NCI-H1105 (cell line): ENCODE data around the gene GRK3.
"Not testable (repeated sequence)": the region's sequence is repeated elsewhere in the genome, so short reads cannot be mapped to it uniquely, and the experiment has no call there.

Experiments
- DNase-seq: peaks from one replicate; lab custom pipeline; 2025; lab: John Stamatoyannopoulos, UW

The GRK3 gene

DNA sequence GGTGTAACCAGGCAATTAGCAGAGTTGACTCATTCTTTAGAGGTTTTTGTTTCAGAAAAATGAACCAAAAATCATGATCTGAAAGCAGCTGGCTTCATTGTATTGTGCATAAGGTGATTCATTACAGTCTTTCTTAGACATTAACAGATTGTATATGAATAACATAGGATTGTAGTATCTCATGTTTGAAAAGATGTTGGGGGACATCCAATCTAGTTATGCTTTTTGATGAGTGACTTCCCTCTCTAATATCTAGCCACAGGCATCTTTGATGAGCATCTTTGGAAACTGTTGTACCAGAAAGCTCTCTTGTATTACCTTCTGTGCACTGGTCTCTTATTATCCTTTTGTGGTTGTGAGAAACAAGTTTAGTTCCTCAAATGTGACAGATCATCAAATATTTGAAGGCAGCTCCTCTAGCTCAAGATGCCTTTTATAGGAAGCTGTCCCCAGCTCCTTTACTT, 8.3 kb downstream of the GRK3 start:
- DNase-seq: no peak

DNA sequence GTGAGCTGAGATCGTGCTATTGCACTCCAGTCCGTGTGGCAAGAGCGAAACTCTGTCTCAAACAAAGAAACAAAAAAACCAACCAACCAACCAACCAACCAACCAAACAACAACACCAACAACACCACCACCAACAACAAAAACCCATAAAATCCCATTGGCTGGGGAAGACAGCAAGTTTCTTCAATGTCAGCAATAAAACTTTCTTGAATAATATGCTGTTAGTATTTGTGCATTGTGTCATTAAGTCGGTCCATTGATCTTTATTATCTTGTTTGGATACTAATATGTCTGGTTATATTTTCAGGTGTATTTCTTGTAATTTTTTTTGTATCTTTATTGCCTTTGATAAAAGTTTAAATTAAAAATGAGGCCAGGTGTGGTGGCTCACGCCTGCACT, 9.4 kb downstream of the GRK3 start:
- no peak for DNase-seq

DNA sequence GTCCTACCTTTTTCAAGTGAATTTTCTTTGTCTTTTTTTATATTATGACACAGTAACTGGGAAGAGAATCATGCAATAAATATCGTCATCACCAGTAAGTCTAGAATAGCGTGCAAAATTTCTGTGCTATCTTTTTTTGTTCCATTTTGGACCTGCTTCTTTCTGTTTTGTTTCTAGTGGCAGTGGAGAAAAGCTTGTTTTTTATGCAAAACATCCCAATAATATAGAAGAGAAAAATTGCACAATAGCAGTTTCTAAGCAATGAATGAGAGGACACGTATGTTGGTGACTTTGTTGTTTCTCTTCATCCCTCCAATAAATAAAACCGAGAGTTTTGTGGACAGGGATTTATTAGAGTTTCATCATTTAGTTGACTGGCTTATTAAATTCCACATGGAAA, 10.3 kb downstream of the GRK3 start:
- DNase-seq: no peak

DNA sequence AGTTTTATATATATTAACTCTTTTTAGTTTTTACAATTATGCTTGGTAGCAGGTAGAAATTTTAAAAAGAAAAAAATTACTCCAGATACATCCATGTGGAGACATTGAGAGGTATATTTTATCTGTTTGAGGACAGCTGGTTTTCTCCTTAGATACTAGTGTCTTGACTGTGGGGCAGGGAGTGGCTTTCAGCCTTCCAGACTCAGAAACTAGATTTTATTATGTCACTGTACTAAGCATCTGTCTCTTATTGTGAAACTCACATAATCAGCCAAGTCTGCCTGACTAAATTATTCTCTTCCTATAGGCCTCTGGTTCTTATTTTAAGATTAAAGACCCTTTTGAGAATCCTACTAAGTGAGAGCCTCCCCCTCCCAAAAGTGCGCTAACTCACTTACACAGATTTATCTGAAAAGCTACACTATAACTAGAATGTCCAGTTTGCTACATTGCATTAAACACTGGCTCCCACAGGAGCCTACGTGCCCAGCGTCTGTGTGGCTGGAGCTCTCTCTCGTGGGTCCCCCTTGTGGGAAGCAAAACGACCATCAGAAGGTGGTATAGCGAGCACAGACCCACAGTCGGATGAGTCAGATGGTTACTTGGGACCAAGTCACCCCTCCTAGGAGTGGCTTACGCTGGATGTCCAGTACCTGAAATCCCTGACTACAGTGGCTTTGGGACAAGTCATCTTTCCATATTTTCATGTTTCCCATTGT, 11.4 kb downstream of the GRK3 start:
- not testable (repeated sequence) for DNase-seq

DNA sequence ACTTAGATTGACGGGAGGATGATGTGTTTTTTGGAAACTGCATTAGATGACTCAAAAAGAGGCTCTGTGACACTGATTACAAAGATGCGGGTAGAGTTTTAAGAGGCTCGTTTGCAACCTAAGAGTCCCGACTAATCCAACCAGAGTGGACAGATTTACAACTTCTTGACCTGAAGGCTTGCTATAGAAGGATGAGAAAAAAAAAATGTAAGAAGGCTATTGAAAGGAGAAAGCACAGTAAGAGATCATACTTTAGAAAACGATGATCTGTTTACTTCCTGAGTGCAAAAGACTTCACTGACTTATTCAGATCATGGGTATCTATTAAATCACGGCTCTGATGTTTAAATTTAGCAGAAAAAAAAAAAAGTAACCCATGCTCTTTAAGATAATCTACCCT, 17.0 kb downstream of the GRK3 start:
- DNase-seq: not testable (repeated sequence)

DNA sequence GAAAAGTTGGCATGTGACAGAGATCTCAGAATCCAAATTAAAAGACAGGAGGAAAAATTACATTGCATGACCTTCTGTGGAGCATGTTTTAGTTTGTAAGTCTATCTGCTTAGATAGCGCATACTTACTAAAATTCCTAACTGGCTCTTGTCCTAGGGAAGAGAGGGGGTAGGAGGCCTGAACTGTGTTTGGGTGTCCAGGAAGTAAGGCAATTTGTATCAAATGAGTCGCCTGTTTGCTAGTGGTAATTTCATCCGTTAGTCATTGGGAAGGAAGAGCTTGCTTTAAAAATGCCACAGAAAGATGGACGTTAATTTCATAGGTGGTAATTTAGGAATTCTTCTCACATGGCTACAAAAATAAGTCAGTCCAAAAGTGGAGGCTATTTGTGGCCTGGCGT, 18.5 kb downstream of the GRK3 start:
- DNase-seq: no peak

DNA sequence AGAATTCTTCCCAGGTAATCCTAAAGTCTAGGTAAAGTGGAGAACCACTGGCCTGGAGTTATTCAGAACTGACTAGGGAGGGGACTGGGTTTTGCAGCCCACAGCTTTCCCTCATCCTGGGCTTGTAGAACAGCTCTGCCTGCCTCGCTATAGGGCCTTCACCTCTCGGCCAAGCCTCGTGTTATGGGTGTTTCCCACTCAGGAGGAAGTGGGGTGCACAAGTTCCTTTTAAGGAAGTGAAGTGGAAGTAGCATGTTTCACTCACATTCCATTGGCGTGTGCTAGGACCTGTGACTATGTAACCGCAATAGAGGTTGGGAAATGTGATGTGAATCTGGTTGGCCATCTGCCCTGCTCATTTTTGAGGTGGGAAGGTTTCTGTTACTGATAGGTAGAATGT, 20.5 kb downstream of the GRK3 start:
- DNase-seq: not testable (repeated sequence)

DNA sequence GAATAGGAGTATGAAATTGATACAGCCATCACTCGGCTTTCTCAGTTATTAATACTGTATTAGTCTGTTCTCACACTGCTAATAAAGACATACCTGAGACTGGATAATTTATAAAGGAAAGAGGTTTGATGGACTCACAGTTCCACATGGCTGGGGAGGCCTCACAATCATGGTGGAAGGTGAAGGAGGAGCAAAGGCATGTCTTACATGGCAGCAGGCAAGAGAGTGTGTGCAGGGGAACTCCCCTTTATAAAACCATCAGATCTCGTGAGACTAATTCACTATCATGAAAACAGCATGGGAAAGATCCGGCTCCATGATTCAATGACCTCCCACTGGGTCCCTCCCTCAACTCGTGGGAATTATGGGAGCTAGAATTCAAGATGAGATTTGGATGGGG, 25.2 kb downstream of the GRK3 start:
- DNase-seq: not testable (repeated sequence)

DNA sequence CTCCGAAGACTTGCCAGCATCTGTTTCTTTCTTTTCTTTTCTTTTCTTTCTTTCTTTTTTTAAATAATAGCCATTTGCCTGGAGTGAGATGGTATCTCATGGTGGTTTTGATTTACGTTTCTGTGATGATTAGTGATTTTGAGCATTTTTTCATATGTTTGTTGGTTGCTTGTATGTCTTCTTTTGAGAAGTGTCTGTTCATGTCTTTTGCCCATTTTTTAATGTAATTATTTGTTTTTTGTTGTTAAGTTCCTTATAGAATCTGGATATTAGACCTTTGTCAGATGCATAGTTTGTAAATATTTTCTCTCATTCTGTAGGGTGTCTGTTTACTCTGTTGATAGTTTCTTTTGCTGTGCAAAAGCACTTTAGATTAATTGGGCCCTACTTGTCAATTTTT, 28.8 kb downstream of the GRK3 start:
- DNase-seq: not testable (repeated sequence)

DNA sequence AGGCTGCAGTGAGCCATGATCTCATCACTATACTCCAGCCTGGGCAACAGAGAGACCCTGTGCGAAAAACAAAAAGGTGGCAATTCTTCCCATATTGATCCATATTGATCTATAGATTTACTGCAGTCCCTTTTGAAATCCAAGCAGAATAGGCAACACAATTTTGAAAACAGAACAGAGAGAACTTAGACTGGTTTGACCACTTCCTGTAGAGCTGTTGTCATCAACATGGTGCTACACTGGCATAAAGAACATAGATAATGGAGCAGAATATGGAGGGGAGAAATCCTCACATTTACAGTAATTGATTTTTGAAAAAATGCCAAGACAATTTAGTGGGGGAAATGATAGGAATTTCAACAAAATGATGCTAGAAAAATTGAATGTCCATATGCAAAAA, 34.1 kb downstream of the GRK3 start:
- DNase-seq: no peak

DNA sequence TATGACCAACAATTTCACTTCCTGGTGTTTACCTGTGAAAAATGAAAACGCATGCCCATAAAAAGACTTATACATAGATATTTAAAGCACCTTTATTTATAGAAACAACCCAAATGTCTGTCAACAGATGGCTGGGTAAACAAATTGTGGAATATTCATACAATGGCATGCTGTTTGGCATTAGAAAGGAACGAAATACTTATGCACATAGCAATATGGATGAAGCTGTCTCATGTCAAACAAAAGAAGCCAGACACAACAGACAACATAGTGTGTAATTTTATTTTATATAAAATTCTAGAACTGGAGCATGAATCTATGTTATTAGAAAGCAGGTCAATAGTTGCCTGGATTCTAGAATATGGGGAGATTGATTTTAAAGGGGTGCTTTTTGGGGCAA, 38.0 kb downstream of the GRK3 start:
- DNase-seq: no peak

DNA sequence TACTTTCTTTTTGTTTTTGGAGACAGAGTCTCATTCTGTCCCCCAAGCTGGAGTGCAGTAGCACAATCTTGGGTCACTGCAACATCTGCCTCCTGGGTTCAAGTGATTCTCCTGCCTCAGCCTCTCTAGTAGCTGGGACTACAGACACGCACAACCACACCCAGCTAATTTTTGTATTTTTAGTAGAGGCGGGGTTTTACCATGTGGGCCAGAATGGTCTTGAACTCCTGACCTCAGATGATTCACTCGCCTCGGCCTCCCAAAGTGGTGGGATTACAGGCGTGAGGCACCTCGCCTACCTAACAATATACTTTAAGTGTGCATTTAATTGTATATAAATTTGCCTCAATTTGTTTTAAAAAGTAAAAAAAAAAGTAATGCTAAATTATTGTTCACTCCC, 38.4 kb downstream of the GRK3 start:
- no peak for DNase-seq

DNA sequence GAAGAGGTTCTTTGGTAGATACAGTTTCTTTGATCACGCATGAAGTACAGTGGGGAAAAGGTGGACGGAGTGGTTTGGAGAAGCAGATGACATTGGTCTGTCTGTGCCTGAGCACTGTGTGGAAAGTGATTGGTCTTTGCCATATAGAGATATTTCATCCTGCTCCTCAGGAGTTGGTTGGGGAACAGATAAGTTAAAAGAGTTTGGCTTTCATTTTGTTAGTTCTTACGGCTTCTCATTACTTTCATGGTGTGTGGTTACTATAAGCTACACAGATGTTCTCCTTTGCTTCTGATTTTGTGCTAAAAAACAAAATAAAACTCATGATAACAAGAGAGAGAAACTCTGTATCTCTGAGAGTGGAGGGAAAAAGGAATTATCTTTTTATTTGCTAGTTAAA, 40.7 kb downstream of the GRK3 start:
- not testable (repeated sequence) for DNase-seq

DNA sequence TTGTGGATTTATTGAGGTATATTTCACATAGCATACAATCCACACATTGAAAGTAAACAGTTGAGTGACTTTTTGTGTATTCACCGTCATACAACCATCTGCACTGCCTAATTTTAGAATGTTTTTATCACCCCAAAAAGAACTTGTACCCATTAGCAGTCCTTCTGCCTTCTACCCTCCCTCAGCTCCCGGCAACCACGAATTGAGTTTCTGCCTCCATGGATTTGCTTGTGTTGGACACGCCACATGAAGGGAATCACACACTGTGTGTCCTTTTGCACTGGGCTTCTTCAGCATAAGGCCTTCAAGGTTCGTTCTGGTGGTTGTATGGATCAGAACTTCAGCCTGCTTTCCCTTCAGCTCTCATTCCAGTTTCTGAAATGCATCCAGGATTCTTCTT, 41.1 kb downstream of the GRK3 start:
- not testable (repeated sequence) for DNase-seq

DNA sequence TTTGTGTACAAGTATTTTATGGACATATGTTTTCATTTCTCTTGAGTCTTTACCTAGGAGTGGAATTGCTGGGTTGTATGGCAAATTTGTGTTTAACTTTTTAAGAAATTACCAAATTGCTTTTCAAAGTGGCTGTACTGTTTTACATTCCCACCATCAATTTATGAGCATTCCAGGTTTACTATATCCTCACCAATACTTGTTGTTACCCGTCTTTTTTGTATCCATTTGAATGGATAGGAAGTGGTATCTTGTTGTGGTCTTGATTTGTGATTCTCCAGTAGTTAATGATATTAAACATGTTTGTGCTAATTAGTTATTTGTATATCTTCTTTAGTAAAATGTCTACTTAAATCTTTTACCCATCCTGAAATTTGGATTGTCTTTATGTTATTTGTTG, 46.8 kb downstream of the GRK3 start:
- DNase-seq: not testable (repeated sequence)

DNA sequence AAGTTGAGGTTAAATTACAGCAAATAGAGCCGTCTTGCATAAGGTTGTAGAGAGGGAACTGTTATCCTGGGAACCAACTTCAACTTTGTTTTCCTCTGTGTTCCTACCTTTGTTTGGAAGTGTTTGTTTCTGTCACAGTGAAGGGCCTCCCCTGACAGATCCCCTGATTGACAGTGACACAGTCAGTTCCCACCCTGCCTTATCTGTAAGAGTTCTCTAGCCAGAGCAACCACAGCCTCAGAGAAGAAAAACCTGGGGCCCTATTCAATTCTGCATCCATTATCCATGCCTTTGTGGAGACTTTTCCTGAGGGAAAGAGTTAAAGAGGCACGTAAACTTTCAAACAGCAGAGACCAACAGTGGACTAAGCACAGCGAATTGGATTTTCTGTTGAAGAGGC, 48.7 kb downstream of the GRK3 start:
- not testable (repeated sequence) for DNase-seq

DNA sequence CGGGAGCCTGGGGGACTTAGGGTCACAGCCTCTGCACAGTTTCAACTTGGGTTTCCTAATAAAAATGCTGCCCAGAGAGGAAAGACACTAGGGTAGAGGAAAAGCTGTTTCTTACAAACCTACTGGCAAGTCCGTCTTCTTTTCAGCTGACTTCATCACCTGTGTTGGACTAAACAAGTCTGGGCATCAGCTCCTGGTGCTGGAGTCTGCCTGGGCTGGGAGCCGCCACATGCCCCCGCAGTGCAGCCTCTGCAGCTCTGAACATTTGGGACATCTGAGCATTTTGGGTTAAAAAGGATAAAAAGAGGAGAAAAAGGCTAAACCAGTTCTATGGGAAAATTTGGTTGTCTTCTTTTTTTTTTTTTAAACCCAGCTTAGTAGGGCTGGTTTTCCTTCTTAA, 49.1 kb downstream of the GRK3 start:
- not testable (repeated sequence) for DNase-seq

DNA sequence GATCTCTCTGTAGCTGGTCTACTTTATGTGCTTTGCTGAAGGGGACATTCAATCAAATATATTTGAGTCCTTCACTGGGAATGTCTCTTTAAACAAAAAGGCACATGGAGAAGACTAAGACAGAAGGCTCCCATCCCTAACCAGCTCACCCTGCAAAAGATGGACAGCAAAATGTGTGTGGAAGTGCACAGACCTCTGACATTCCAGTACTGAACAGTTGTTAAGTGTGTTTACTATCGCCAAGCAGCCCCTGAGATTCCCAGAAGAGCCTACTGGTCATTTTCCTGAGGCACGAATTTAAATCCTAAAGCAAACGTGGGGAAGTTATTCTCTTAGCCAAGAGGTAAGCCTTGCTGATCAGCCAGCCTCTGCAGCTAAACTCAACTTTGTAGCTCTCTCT, 50.3 kb downstream of the GRK3 start:
- DNase-seq: not testable (repeated sequence)

DNA sequence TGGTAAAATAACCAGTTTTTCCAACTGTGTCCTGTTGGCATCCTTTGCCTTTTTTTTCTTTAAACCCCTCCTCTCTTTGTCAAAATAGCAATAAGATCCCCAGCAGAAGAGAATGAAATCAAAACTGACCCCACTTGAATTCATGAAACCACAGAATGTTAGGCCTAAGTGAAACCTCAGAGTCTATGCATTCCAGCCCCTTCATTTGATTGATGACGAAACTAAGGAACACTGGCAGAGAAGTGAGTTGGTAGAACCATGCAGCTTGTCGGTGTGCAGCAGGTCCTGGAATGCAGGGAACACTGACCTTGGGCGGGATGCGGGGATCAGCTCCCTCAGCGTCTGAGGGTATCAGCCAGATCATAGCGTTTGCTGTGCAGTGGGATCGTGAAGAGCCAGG, 57.5 kb downstream of the GRK3 start:
- DNase-seq: no peak

DNA sequence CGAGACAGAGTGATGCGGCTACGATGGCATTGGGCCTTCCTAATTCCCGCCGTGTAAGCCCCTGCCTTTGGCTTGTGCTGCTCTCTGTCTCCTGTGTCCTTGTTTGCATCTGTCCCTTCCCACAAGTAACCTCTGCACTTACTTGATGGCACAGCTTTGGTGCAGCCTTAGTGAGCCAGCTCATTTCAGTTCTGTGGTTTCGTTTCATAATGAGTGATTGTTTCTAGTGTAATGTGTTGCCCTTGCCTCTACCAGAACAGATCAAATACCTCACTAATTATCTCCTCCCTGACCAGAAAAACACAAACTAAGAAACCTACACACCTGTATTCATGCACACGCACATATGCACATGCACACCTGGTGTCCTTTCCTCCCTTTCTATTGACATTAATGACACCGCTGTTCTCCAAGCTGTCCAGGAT, 58.8 kb downstream of the GRK3 start:
- DNase-seq: no peak

DNA sequence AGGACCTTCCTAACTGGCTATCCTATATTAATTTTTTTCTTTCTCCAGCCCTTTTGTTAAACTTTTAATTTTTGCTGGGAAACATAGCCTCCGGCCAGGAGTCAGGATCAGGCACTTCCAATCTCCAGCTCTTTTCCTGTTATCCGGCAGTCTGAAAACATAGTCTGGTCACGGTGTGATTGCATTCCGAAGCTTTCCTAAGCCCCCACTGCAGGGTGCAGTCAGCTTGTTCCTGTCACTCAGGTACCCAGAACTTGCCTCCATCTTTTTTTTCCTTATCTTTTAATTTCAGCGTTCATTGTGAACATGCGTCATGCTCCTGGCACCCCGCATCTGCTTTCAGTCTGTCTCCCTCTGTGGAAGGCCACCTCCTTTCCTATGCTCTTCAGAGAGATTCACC, 59.4 kb downstream of the GRK3 start:
- no peak for DNase-seq

DNA sequence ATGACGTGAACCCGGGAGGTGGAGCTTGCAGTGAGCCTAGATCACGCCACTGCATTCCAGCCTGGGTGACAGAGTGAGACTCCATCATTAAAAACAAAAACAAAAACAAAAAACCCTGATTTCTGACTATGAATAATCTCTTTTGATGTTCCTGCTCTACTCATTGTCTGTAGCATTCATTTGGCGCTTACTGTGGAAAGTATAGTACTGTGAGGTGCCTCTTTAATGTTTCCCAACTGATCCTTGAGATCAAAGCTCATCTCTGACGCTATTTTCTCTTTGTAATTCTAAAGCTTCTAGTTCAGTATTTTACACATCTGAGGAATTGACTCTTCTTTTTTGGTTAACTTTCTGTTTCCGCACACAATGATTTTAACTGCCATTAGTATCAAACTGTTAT, 60.0 kb downstream of the GRK3 start:
- no peak for DNase-seq

DNA sequence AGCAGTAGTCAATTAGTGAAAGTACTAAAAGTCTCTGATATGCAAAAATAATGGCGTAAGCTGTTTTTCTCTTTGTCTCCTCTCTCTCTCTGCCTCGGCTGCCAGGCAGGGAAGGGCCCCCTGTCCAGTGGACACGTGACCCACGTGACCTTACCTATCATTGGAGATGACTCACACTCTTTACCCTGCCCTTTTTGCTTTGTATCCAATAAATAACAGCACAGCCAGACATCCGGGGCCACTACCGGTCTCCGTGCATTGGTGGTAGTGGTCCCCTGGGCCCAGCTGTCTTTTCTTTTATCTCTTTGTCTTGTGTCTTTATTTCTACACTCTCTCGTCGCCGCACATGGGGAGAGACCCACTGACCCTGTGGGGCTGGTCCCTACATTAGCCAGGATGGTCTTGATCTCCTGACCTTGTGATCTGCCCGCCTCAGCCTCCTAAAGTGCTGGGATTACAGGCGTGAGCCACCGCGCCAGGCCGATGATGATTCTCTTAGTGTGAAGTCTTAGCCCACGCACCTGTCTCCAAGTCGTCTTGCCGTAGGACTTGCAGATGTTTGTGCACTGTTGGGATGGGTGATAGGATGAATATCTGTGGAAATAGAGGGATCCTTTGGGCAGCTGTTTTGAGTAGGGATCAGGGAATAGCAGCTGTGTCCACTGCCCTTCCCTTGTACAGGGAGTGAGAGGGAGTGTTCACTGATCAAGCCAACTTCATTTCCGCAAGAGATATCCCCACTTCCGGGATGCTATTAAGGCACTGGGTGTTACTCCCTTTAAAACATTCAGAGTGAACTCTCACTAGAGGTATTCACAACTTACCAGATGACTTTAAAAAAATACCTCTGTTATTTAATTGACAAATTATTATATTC, 61.5 kb downstream of the GRK3 start:
- DNase-seq: not testable (repeated sequence)
